Mesenteric fat pad (tissue), 1 donor: Measurements from ENCODE around the gene TRNP1. TPM values are rescaled to one million over a fixed set of nuclear protein-coding genes. Genes with fewer than 3 reads are reported as not detected.
"Not testable (repeated sequence)": the region's sequence is repeated elsewhere in the genome, so short reads cannot be mapped to it uniquely, and the experiment has no call there.

Experiments
- DNase-seq: peaks from one replicate; pipeline ENCODE4 v3.0.0-alpha.2; 2020; ENCODE audit warnings: low spot score
- total RNA-seq: library from RNA; stranded (reverse); fragmentation: NEBNext Ultra II Directional; extraction: Animal tissue kit (Norgen Biotek cat#: 25700); gene quantifications from one replicate; pipeline ENCODE4 v1.2.1, GENCODE V29; 2021
- donor health status: DM: yes; HTN: yes; CAD: no.

Gene TRNP1
- total RNA-seq, 1 donor from 2014 or later = 1.7 TPM

GRCh38 chr1:26972390-26972789 is 21.1 kb upstream of the TRNP1 start:
- no peak for DNase-seq

- DNase-seq = no peak
These were observed 20.7 kb upstream of the TRNP1 start for GRCh38 chr1:26972821-26973220.

GRCh38 chr1:26976621-26977510 is 16.6 kb upstream of the TRNP1 start:
- no peak for DNase-seq

GRCh38 chr1:26978901-26979300 is 14.6 kb upstream of the TRNP1 start:
- no peak for DNase-seq

GRCh38 chr1:26981146-26981846 is 12.2 kb upstream of the TRNP1 start:
- no peak for DNase-seq

- DNase-seq = no peak
These were observed 9.6 kb upstream of the TRNP1 start for GRCh38 chr1:26983863-26984262.

GRCh38 chr1:26984291-26984690 is 9.2 kb upstream of the TRNP1 start:
- DNase-seq = no peak

GRCh38 chr1:26986658-26987057 is 6.8 kb upstream of the TRNP1 start:
- no peak for DNase-seq

- not testable (repeated sequence) for DNase-seq
These were observed 3.9 kb upstream of the TRNP1 start for GRCh38 chr1:26989403-26990109.

GRCh38 chr1:26991310-26992116 is 2.0 kb upstream of the TRNP1 start:
- no peak for DNase-seq

- no peak for DNase-seq
These were observed 711 bp downstream of the TRNP1 start for GRCh38 chr1:26994020-26994786.

GRCh38 chr1:26994787-26995517 is 1.5 kb downstream of the TRNP1 start:
- DNase-seq = no peak

GRCh38 chr1:26996024-26996423 is 2.5 kb downstream of the TRNP1 start:
- DNase-seq = no peak

GRCh38 chr1:26996665-26997064 is 3.2 kb downstream of the TRNP1 start:
- no peak for DNase-seq

GRCh38 chr1:26998429-26999300 is 5.2 kb downstream of the TRNP1 start:
- no peak for DNase-seq

- no peak for DNase-seq
These were observed 6.0 kb downstream of the TRNP1 start for GRCh38 chr1:26999440-26999987.

- no peak for DNase-seq
These were observed 6.8 kb downstream of the TRNP1 start for GRCh38 chr1:27000090-27000816.
